SJCRH30 (cell line): Measurements from ENCODE around the gene UBE2U. TPM values are rescaled to one million over a fixed set of nuclear protein-coding genes. Genes with fewer than 3 reads are reported as not detected.
"Not testable (repeated sequence)": the region's sequence is repeated elsewhere in the genome, so short reads cannot be mapped to it uniquely, and the experiment has no call there.

Experiments used
- DNase-seq, 2 experiments: peaks; one replicate each; pipeline ENCODE4 v3.0.0-alpha.2; 2015 to 2020
- H3K27ac ChIP-seq: fragments of 250-450 bp; sonication (Bioruptor Pico); 2 replicates; pipeline ENCODE4 v1.5.1; 2020; ENCODE audit warnings: mild to moderate bottlenecking, moderate library complexity
- H3K27me3 ChIP-seq: fragments of 250-450 bp; sonication (Bioruptor Pico); 2 replicates; pipeline ENCODE4 v1.5.1; 2020; ENCODE audit warnings: mild to moderate bottlenecking, moderate library complexity
- H3K36me3 ChIP-seq: fragments of 250-450 bp; sonication (Bioruptor Pico); 2 replicates; pipeline ENCODE4 v1.5.1; 2020; ENCODE audit warnings: mild to moderate bottlenecking, moderate library complexity
- H3K4me1 ChIP-seq: fragments of 250-450 bp; sonication (Bioruptor Pico); 2 replicates; pipeline ENCODE4 v1.5.1; 2020; ENCODE audit warnings: mild to moderate bottlenecking, moderate library complexity
- H3K4me3 ChIP-seq: fragments of 250-450 bp; sonication (Bioruptor Pico); 2 replicates; pipeline ENCODE4 v1.5.1; 2020; ENCODE audit warnings: mild to moderate bottlenecking, moderate library complexity
- H3K9me3 ChIP-seq: fragments of 250-450 bp; sonication (Bioruptor Pico); replicated peaks from 2 replicates; pipeline ENCODE4 v1.5.1; 2020; ENCODE audit warnings: mild to moderate bottlenecking, moderate library complexity
- total RNA-seq: library from RNA; depleted of rRNA; stranded (reverse); fragments of >200 nt; shearing (Covaris generic); gene quantifications from 2 replicates; pipeline ENCODE4 v1.2.3, GENCODE V29; 2014

Gene UBE2U
- total RNA-seq, 1 experiment from 2014 or later, result not detected

DNA sequence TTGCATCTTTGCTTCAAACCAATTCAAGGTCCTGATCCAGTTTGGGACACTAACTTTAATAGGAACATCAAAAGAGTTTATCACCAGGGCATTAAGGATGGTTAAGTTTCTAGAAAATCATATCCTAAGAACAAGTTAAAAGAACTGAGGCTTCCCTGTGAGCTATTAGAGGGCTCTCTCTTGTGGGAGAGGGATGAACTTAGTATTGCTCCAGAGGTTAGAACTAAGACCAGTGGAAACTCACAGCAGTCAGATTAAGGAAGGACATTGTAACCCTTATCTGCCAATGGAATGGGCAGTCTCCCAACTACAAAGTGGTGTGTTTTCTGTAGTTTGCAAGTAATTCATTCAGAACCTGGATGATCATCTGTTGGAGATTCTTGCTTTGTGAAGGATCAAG is 36.8 kb downstream of the UBE2U start:
- DNase-seq, result no peak
- no peak overlapping the region for H3K27ac ChIP-seq
- H3K4me3 ChIP-seq, result no peak overlapping the region
- no peaks in the 10 kb centered on the region for H3K9me3 ChIP-seq
- H3K36me3 ChIP-seq, result no peaks in the 10 kb centered on the region
- no peaks in the 10 kb centered on the region for H3K4me1 ChIP-seq
- H3K27me3 ChIP-seq, result no peaks in the 10 kb centered on the region

- Histone ChIP-seq H3K4me3 (no peak overlapping the region), H3K4me1 (no peaks in the 10 kb centered on the region), H3K9me3 (no peaks in the 10 kb centered on the region), H3K36me3 (no peaks in the 10 kb centered on the region), H3K27me3 (no peaks in the 10 kb centered on the region), H3K27ac (no peak overlapping the region)
- no peak for DNase-seq
Observed at GRCh38 chr1:64241069-64241468, 37.6 kb downstream of the UBE2U start.

GRCh38 chr1:64242895-64243756 is 39.7 kb downstream of the UBE2U start:
- DNase-seq, result peak; percentile 13 to 66
- Histone ChIP-seq H3K4me3 (no peak overlapping the region), H3K27ac (no peak overlapping the region), H3K9me3 (no peaks in the 10 kb centered on the region), H3K4me1 (no peaks in the 10 kb centered on the region), H3K27me3 (no peaks in the 10 kb centered on the region), H3K36me3 (no peaks in the 10 kb centered on the region)

DNA sequence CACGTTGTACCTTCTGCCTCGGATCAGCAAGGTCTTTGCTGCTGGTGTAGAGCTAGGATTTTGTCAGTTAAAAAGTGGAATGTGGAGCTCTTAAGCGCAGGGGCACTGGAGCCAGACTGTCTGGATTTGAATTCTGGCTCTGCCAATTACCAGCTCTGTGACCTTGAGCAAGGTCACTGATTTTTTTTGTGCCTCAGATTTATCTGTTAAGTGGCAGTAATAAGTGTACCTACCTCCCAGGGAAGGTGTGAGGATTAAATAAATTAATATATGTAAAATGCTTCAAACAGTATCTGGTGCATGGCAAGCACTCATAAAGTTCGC is 40.3 kb downstream of the UBE2U start:
- DNase-seq, result no peak
- Histone ChIP-seq H3K4me3 (no peak overlapping the region), H3K9me3 (no peaks in the 10 kb centered on the region), H3K4me1 (no peaks in the 10 kb centered on the region), H3K27me3 (no peaks in the 10 kb centered on the region), H3K36me3 (no peaks in the 10 kb centered on the region), H3K27ac (no peak overlapping the region)

- Histone ChIP-seq H3K4me3 (peak overlapping the region; percentile 43), H3K4me1 (no peaks in the 10 kb centered on the region)
- peak; percentile 14 to 56 for DNase-seq
Observed at GRCh38 chr1:64245495-64245894, 42.1 kb downstream of the UBE2U start.

GRCh38 chr1:64246294-64246917 is 43.0 kb downstream of the UBE2U start:
- Histone ChIP-seq H3K4me1 (no peaks in the 10 kb centered on the region), H3K27ac (no peak overlapping the region), H3K9me3 (peaks cover 3% of the 10 kb centered on the region; the same call in 1 of the 2 replicates), H3K4me3 (no peak overlapping the region), H3K36me3 (no peaks in the 10 kb centered on the region), H3K27me3 (no peaks in the 10 kb centered on the region)
- peak in 1 of 2 experiments; percentile 71 for DNase-seq

More at GRCh38 chr1:64245495-64245894, 42.1 kb downstream of the UBE2U start:
- Histone ChIP-seq H3K27ac (peak overlapping the region; percentile 23), H3K36me3 (no peaks in the 10 kb centered on the region), H3K27me3 (no peaks in the 10 kb centered on the region), H3K9me3 (peaks cover 3% of the 10 kb centered on the region; the same call in 1 of the 2 replicates)

DNA sequence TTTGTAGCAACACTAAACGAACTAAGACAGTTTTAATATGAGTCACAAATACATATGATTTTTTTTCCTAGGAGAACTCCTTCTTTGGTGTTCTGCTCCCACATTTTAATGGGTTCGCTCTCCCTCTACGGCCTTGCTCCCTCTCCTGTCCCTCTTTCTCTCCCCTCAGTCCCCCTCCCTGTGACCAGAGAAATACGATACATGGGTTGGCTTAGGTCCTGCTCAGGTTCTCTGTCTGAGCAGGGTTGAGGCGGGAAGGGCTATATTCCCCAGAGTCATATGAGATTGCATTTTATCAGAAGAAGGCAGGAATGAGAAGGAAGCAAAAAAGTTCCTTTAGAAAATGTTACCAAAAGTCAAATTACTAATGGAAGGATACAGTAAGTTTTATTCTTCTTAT is 44.6 kb downstream of the UBE2U start:
- H3K27ac ChIP-seq, result no peak overlapping the region
- H3K4me3 ChIP-seq, result no peak overlapping the region
- H3K4me1 ChIP-seq, result no peaks in the 10 kb centered on the region
- H3K36me3 ChIP-seq, result no peaks in the 10 kb centered on the region
- DNase-seq, result peak; percentile 43 to 71
- H3K27me3 ChIP-seq, result no peaks in the 10 kb centered on the region
- H3K9me3 ChIP-seq, result peaks cover 3% of the 10 kb centered on the region; the same call in 1 of the 2 replicates

- not testable (repeated sequence) for H3K4me3 ChIP-seq, H3K27ac ChIP-seq, H3K36me3 ChIP-seq, DNase-seq, H3K4me1 ChIP-seq, H3K9me3 ChIP-seq, H3K27me3 ChIP-seq
Observed at GRCh38 chr1:64250472-64250871, 47.0 kb downstream of the UBE2U start.

GRCh38 chr1:64251971-64252370 is 48.5 kb downstream of the UBE2U start:
- no peaks in the 10 kb centered on the region for H3K4me1 ChIP-seq
- peaks cover 3% of the 10 kb centered on the region; the same call in 1 of the 2 replicates for H3K9me3 ChIP-seq
- H3K36me3 ChIP-seq, result no peaks in the 10 kb centered on the region
- DNase-seq, result no peak
- no peak overlapping the region for H3K4me3 ChIP-seq
- no peak overlapping the region for H3K27ac ChIP-seq
- H3K27me3 ChIP-seq, result no peaks in the 10 kb centered on the region

DNA sequence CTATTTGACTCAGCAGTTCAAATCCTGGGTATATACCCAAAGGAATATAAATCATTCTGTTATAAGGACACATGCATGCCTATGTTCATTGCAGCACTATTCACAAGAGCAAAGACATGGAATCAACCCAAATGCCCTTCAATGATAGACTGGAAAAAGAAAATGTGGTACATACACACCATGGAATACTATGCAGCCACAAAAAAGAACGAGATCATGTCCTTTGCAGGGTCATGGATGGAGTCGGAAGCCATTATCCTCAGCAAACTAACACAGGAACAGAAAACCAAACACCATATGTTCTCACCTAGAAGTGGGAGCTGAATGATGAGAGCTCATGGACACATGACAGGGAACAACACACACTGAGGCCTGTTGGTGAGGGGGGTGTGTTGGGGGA is 53.8 kb downstream of the UBE2U start:
- not testable (repeated sequence) for H3K9me3 ChIP-seq, H3K27me3 ChIP-seq, H3K36me3 ChIP-seq, H3K4me3 ChIP-seq, H3K27ac ChIP-seq, DNase-seq, H3K4me1 ChIP-seq

- not testable (repeated sequence) for H3K4me1 ChIP-seq, H3K27ac ChIP-seq, DNase-seq, H3K36me3 ChIP-seq, H3K27me3 ChIP-seq, H3K4me3 ChIP-seq, H3K9me3 ChIP-seq
Observed at GRCh38 chr1:64258444-64258843, 55.0 kb downstream of the UBE2U start.

GRCh38 chr1:64263335-64263734 is 59.9 kb downstream of the UBE2U start:
- Histone ChIP-seq H3K9me3 (no peaks in the 10 kb centered on the region), H3K27me3 (no peaks in the 10 kb centered on the region), H3K4me1 (no peaks in the 10 kb centered on the region), H3K27ac (no peak overlapping the region), H3K36me3 (no peaks in the 10 kb centered on the region), H3K4me3 (no peak overlapping the region)
- DNase-seq, result no peak

DNA sequence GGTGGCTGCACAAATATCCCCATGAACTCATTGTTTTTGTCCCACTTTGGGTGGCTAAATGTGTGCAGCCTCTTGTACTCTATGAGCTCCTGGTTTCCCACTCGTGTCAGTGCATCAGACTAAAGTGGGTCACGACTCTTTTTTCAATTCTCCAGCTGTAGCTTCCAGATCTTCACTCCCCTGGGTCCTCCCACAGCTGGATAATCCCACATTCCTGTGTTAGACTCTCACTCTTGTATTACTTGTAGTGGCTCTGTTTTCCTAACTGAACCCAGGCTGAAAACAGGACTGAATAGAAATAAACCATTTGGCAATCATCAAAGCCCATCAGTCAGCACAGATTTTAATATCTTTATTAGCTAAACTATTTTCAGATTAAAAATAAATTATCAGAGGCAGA is 60.4 kb downstream of the UBE2U start:
- no peaks in the 10 kb centered on the region for H3K36me3 ChIP-seq
- no peak for DNase-seq
- no peak overlapping the region for H3K27ac ChIP-seq
- H3K27me3 ChIP-seq, result no peaks in the 10 kb centered on the region
- no peaks in the 10 kb centered on the region for H3K4me1 ChIP-seq
- H3K9me3 ChIP-seq, result no peaks in the 10 kb centered on the region
- H3K4me3 ChIP-seq, result no peak overlapping the region

DNA sequence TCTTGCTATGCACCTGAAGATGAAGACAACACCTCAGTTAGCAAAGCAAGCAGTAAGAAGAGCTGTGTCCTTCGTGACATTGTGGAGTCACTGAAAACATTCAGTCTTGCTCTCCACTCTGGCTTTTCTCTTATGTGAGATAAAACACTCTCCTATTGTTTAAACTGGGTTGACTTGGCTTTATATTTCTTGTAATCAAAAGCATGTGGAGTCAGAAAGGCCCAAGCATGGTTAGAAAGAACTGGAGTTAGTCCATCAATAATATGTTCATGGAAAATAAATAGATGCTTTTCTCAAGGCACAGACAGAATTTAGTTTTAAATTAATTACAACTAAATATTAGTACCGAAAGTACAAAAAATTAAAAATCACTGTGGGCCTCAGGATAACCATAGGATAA is 61.7 kb downstream of the UBE2U start:
- H3K36me3 ChIP-seq, result no peaks in the 10 kb centered on the region
- no peaks in the 10 kb centered on the region for H3K27me3 ChIP-seq
- H3K4me1 ChIP-seq, result no peaks in the 10 kb centered on the region
- no peaks in the 10 kb centered on the region for H3K9me3 ChIP-seq
- no peak overlapping the region for H3K27ac ChIP-seq
- DNase-seq, result no peak
- H3K4me3 ChIP-seq, result no peak overlapping the region

DNA sequence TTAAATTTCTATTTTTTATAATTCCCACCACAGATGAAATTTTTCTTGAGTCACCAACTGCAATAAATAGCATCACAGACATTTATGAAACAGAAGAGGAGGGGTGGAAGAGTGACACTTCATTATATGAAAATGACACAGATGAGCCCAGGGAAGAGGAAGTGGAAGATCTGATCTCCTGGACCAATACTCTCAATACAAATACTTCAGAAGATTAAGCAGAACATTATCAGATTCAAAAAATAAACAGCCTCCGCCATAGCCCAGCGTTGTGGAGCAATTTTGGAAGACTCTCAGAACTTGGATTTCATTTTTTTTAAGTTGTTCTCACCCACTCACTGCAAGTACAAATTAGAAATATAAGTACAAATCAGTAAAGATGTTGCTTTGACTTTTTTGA is 63.6 kb downstream of the UBE2U start:
- no peaks in the 10 kb centered on the region for H3K36me3 ChIP-seq
- H3K27me3 ChIP-seq, result no peaks in the 10 kb centered on the region
- no peaks in the 10 kb centered on the region for H3K4me1 ChIP-seq
- no peak for DNase-seq
- H3K9me3 ChIP-seq, result no peaks in the 10 kb centered on the region
- no peak overlapping the region for H3K4me3 ChIP-seq
- H3K27ac ChIP-seq, result no peak overlapping the region
